Left cardiac atrium (tissue), 4 donors: ENCODE data around the gene MFRP. TPM values are rescaled to one million over a fixed set of nuclear protein-coding genes. Genes with fewer than 3 reads are reported as not detected.
A peak's percentile ranks its signal among the peaks of the same experiment; 100 is the strongest.
"Not testable (repeated sequence)": the region's sequence is repeated elsewhere in the genome, so short reads cannot be mapped to it uniquely, and the experiment has no call there.

ENCODE experiments used
- ATAC-seq, 2 donors: fragments of 200-7000 bp; cut with Tn5 transposase; one replicate each; pipeline ENCODE4 v1.9.1; 2020; ENCODE audit warnings: mild to moderate bottlenecking in 2 of 2, moderate library complexity in 2 of 2
- DNase-seq: peaks from one replicate; pipeline ENCODE4 v3.0.0-alpha.2; 2020
- intact Hi-C, 2 donors: fragments of 100-400 bp; cut with DNase I; formaldehyde crosslinking; loops; one replicate each; pipeline versions ENCODE4 v1.14.1 to v1.15.1; 2022 to 2023
- long read RNA-seq: library from polyadenylated mRNA; unstranded; transcript quantifications from one replicate; pipeline ENCODE4 v2.0.0, GENCODE V29; 2021
- total RNA-seq, 2 donors: library from RNA; stranded (reverse); fragmentation: NEBNext Ultra II Directional; extraction: Animal tissue kit (Norgen Biotek cat#: 25700); gene quantifications; one replicate each; pipeline ENCODE4 v1.2.1, GENCODE V29; 2021
- donor health status: DM: no; HTN: yes; CAD: no.
- donor health status: DM: no; HTN: yes; CAD: no; lungs with severe emphysema.
- donor health status: DM: yes; HTN: yes; CAD: no.
- donor health status: Dilated cardiomyopathy.

MFRP gene
- total RNA-seq: not detected
- long read RNA-seq: 0 reads

GRCh38 chr11:119346605-119347004 is at the start of gene MFRP:
Gene MFRP, minus strand, starts transcription at chr11:119346705. Its CDS starts 192 bp downstream, at chr11:119346513.
- intact Hi-C loops: no loop called here
- ATAC-seq (no peak), DNase-seq (no peak)

DNA sequence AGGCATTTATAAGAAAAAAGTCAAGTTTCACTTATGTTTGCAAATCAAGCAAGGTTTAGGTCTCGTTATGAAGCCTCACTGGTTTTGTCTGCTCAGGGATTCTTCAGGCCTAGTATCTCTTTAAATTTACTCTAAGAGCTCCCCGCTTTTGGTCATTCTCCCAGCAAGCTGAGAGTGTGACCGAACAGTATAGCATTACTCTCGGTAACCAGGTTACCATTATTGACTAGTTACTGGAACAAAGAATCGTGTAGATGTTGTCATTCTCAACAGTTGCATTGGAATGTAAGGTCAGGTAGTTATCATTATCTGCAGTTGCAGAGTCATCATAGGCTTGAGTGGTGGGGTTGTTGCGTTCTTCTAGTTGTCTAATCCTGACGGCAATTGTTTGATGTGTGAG is 44.8 kb upstream of the MFRP start:
- ATAC-seq (no peak), DNase-seq (no peak)
- intact Hi-C loops: no loop called here

GRCh38 chr11:119389611-119390254 is 43.2 kb upstream of the MFRP start:
- no peak for DNase-seq
- intact Hi-C loops: no loop called here
- no peak for ATAC-seq

DNA sequence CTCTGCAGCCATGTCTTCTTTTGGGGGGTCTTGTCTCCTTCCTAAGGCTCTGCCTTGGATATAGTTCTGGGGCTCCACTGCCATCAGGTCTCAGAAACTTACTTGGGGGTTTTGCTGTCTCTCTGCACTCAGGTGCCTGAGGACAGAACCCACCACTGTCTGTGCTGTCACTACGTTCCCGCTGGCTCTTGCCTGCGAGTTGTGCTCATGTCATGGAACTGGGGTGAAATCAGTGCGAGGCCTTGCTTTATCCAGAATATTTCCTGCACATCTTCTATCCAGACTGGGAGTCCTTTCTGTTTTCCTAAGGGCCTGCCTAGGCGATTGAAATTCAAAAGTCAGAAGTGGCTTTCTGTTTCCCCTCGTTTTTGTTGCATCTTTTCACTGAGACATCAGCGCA is 41.6 kb upstream of the MFRP start:
- intact Hi-C loops: no loop called here
- DNase-seq (no peak), ATAC-seq (no peak)

DNA sequence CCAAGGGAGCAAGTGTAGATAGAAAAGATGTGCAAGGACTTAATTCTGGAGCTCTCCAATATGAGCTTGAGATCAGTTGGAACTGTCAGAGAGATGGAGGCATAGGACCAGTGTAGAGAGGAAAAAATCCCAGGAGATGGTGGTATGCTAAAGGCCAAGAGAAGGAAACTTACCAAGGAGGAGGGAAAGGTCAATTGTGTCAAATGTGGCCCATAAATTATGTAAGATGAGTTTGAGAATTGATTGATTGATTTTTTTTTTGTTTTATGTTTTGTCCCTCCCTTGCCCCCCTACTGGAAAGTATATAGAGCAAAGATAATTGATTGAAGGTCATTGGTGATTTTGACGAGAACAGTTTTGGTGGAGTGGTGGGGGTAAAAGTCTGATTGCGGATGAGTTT is 37.8 kb upstream of the MFRP start:
- ATAC-seq (no peak), DNase-seq (no peak)
- intact Hi-C loops: no loop called here

GRCh38 chr11:119382513-119382912 is 36.0 kb upstream of the MFRP start:
- ATAC-seq, intact Hi-C loops, DNase-seq: not testable (repeated sequence)

DNA sequence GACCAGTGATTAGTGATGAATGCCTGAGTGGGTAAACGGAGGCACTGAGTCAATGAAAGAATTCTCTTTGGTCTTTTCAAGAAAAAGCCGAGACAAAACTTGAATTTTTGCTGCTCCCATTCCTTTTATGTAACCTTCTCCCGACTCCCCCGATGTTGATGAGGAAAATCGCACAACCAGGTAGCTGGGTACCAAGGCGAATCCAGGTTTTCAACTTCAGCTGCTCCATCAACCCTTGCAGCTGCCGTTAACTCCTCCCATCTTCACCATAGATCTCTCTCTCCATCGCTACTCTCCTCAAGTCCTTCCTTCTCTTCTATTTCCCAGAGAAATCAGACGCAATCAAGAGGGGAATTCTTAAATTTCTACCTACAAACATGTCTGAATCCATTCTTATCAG is 35.6 kb upstream of the MFRP start:
- intact Hi-C loops: no loop called here

GRCh38 chr11:119381181-119381988 is 34.9 kb upstream of the MFRP start, which contains the start of gene USP2:
Gene USP2, minus strand, starts transcription at chr11:119381690. Its CDS starts 8,210 bp downstream, at chr11:119373480.
- ATAC-seq: peak; percentile 96
- intact Hi-C loops: loop anchor here in 1 of 2 donors (2.0 kb wide), 1 partner anchor 25 kb away; no protein-coding TSS in a partner anchor
- DNase-seq: peak; percentile 98

More for the DNA sequence above, 35.6 kb upstream of the MFRP start:
- ATAC-seq (no peak), DNase-seq (no peak)

GRCh38 chr11:119380827-119381180 is 34.3 kb upstream of the MFRP start:
- intact Hi-C loops: loop anchor here in 1 of 2 donors (2.0 kb wide), 1 partner anchor 24 kb away; no protein-coding TSS in a partner anchor
- peak in 1 of 2 donors; percentile 1 for ATAC-seq
- DNase-seq: no peak

- DNase-seq (no peak), ATAC-seq (no peak)
- intact Hi-C loops: loop anchor here in 1 of 2 donors (2.0 kb wide), 1 partner anchor 23 kb away; no protein-coding TSS in a partner anchor
Measured at GRCh38 chr11:119380160-119380826, 33.8 kb upstream of the MFRP start.

GRCh38 chr11:119378851-119379465 is 32.5 kb upstream of the MFRP start:
- peak in 1 of 2 donors; percentile 2 for ATAC-seq

GRCh38 chr11:119377961-119378667 is 31.6 kb upstream of the MFRP start:
- no peak for DNase-seq
- intact Hi-C loops: no loop called here
- ATAC-seq: no peak

More at GRCh38 chr11:119378851-119379465, 32.5 kb upstream of the MFRP start:
- intact Hi-C loops: no loop called here
- DNase-seq: no peak

- peak in 1 of 2 donors; percentile 3 for ATAC-seq
- peak; percentile 50 for DNase-seq
- intact Hi-C loops: no loop called here
Measured at GRCh38 chr11:119377112-119377901, 30.8 kb upstream of the MFRP start.

DNA sequence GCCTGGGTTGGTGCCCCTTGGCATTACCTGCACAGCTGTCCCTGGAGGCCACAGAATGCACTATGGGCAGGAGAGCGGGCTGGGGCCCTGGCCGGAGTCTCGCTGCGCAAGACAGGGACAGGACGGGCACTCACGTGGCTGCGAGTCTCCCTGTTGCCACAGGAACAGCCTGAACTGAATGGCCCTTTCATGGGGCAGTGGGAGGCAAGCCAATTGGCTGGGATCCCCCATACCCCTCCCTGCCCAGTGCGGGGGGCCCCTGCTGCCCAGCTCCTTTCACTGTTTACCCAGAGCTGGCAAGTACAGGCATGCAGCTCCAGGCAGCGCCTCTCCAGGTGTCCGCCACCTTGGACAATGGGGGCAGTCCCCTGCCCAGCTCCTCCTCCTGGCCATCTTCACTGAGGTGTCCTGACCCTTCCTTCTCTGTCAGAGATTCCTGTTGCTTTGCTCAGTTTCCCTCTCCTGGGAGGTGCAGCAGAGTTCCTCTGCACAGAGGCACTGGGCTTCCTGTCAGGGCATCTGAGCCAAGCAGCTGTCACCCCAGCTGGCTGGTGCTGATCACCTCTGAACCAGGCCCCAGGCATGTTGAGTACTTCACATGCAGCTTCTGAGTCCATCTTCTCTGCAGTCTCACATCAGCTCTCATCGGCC is 29.8 kb upstream of the MFRP start:
- intact Hi-C loops: no loop called here
- DNase-seq (peak; percentile 51), ATAC-seq (peak; percentile 3 to 4)

DNA sequence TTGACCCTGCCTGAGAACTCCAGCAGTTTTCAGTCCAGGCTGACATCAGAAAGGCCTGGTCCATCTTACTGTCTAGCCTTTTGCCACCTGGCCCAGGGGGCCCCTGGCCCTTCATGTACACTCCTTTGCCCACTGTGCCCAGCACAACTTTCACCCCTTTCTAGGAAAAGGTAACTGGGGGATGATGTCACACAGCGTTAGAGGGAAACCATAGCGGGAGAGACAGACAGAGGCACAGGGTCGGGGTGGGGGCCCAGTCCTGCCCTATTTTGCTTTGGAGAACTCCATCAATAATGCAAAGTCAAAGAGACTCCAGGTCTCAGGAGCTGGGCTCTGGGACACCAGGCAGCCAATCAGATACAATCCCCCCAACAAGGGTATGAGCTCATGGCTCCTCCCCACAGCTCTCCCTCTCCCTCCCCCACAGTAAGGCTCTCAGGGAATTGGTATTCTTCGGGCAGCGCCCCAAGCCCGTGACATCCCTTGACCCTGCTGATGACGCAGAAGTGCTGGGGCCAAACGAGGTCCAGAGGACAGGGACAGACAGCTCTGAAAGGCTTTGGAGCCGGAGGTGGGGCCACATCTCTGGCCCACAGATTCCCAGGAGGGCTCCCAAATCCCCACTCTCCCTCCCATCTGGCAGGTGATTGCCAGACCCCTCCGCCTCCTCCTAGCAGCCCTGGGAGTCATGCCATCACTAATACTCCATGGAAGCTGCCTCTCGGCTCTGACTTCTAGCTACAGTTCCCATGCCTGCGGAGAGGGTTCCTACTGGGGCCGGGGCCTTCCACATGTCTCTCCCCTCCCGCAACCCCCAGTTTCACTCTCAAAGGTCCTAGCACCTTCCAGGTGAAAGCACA is 29.1 kb upstream of the MFRP start:
- intact Hi-C loops: no loop called here
- DNase-seq (peak; percentile 82), ATAC-seq (peak; percentile 64 to 71)

DNA sequence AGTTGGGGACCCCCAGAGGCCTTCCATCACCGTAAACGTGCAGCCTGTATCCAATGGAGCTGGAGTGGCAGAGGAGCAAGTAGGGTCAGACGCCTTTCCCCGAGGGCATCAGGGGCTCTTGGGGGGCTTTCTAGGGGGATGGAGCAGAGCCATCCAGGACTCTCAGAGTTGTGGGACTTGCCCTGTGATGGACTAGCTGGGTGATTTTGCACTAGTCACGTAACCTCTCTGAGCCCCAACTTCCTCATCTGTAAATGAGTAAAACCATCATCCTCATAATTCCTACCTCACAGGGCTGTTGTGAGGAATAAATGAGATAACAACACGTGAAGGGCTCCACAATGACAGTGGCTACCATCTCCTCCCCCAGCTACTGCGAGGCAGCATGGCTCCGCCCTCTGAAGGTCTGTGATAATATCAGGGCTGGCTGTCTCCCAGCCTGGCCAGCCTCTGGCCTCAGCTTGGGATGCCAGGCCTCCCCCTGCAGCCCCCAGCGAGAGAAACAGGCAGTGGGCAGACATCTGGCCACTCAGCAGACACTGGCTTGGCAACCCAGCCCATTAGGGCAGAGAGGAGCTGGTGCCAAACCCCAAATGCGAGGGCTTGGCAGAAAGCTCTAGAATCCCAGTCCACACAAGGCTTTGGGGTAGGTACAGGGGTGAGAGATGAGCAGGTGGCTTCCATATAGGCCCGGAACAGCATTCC is 28.3 kb upstream of the MFRP start:
- DNase-seq (no peak), ATAC-seq (peak; percentile 10 to 16)
- intact Hi-C loops: loop anchor here in 1 of 2 donors (5.0 kb wide), 1 partner anchor 37 kb away; no protein-coding TSS in a partner anchor
